KOPT-K1 (cell line): ENCODE results near the gene TOR1A.

Experiments
- H3K27ac ChIP-seq: fragments of 200-600 bp; sonication (generic); 2 replicates; pipeline ENCODE4 v1.5.1; 2016; ENCODE audit warnings: antibody characterized with exemption, mild to moderate bottlenecking, low read depth, low read length; ENCODE audit not compliant: poor library complexity, severe bottlenecking
- H3K36me3 ChIP-seq: fragments of 200-600 bp; sonication (generic); 2 replicates; pipeline ENCODE4 v1.5.1; 2017; ENCODE audit warnings: antibody characterized with exemption, mild to moderate bottlenecking, low read length, moderate library complexity; ENCODE audit not compliant: insufficient read depth
- H3K9me3 ChIP-seq: fragments of 200-600 bp; sonication (generic); 2 replicates; pipeline ENCODE4 v1.5.1; 2017; ENCODE audit warnings: antibody characterized with exemption, low read length, mild to moderate bottlenecking; ENCODE audit not compliant: insufficient read depth, poor library complexity, severe bottlenecking

TOR1A gene, protein sequence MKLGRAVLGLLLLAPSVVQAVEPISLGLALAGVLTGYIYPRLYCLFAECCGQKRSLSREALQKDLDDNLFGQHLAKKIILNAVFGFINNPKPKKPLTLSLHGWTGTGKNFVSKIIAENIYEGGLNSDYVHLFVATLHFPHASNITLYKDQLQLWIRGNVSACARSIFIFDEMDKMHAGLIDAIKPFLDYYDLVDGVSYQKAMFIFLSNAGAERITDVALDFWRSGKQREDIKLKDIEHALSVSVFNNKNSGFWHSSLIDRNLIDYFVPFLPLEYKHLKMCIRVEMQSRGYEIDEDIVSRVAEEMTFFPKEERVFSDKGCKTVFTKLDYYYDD

GRCh38 chr9:129823935-129824601, at the start of gene TOR1A:
Gene TOR1A (minus strand): TSS chr9:129824136. CDS start chr9:129824085, 51 bp downstream.
- Histone ChIP-seq H3K36me3 (peaks cover 64% of the 10 kb centered on the region), H3K27ac (peak within 1 kb of the TSS; percentile 85), H3K9me3 (no peaks in the 10 kb centered on the region)

DNA sequence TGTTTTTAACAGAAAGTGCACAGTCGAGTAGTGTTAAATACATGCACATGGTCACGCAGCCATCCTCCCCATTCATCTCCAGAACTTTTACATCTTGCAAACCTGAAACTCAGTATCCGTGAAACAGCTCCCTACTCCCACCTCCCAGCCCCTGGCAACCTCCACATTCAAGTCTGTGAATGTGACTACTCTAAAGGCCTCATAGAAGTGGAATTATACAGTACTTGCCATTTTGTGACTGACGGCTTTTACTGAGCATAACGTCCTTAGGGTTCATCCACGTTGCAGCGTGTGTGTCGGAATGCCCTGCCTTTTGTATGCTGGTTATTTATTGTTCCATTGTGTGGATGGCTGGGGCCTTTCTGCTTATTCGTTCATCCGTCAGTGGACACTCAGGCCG, 47.1 kb upstream of the TOR1A start:
- Histone ChIP-seq H3K27ac (no peak overlapping the region), H3K9me3 (no peaks in the 10 kb centered on the region), H3K36me3 (peaks cover 31% of the 10 kb centered on the region)

DNA sequence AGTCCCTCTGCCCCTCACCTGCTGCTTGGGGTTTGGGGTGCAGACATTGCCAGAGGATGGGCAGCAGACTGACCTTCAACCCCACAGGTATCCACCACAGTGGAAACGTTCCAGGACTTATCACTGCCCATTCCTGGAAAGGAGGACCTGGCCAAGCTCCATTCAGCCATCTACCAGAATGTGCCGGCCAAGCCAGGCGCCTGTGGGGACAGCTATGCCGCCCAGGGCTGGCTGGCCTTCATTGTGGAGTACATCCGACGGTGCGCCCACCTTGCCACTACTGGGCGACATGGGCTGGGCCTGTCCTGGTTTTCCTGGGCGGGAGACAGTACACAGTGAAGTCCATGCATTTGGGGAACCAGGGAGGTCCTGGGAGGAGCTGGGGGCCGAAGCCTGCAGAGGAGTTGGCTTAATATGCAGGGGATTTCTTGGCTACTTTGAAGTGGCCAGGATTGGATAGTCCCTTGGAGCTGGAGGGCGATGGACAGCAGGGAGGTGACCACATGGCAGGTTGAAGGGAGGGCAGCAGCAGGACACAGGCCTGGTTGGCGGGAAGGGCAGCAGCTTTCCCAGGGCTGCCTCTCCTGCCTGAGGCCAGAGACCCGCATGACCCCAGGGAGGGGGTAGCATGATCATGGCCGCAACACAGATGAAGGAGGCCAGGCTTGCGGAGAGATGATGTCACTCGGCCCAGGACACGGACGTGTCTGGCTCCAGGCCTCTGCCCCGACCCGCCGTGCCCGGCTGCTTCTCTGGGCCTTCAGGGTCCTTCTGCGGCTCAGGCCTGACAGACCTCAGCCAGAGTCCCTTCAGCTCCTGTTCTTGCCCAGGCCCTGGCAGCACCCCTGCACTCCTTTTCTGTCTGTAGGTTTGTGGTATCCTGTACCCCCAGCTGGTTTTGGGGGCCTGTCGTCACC, 45.9 kb upstream of the TOR1A start:
- Histone ChIP-seq H3K36me3 (peaks cover 40% of the 10 kb centered on the region), H3K9me3 (no peaks in the 10 kb centered on the region), H3K27ac (no peak overlapping the region)

- H3K36me3 ChIP-seq, result peaks cover 46% of the 10 kb centered on the region
- no peaks in the 10 kb centered on the region for H3K9me3 ChIP-seq
- no peak overlapping the region for H3K27ac ChIP-seq
Observed at GRCh38 chr9:129868872-129869486, 45.0 kb upstream of the TOR1A start.

DNA sequence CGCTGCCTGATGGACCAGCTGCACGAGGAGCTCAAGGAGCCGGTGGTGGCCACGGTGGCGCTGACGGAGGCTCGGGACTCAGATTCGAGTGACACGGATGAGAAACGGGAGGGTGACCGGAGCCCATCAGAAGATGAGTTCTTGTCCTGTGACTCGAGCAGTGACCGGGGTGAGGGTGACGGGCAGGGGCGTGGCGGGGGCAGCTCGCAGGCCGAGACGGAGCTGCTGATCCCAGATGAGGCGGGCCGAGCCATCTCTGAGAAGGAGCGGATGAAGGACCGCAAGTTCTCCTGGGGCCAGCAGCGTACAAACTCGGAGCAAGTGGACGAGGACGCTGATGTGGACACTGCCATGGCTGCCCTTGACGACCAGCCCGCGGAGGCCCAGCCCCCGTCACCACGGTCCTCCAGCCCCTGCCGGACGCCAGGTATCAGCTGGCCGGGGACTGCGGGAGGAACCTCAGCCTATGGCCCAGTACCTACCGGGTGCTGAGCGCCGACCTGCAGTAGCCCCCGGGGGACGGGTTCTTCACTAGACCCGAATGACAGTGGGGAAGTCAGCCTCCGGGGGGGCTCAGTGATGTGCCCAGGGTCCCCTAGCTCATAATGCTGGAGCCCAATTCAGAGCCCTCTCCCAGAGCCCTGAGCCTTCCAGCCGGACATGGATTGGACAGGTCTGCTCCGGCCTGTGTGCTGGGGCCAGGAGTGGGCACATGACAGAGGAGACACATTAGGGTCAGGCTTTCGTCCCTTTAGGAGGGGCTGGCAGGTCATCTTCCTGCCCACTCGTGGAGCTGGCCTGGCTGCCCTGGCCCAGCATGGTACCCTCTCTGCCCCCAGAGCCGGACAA, 44.3 kb upstream of the TOR1A start:
- no peaks in the 10 kb centered on the region for H3K9me3 ChIP-seq
- no peak overlapping the region for H3K27ac ChIP-seq
- H3K36me3 ChIP-seq, result peaks cover 51% of the 10 kb centered on the region

DNA sequence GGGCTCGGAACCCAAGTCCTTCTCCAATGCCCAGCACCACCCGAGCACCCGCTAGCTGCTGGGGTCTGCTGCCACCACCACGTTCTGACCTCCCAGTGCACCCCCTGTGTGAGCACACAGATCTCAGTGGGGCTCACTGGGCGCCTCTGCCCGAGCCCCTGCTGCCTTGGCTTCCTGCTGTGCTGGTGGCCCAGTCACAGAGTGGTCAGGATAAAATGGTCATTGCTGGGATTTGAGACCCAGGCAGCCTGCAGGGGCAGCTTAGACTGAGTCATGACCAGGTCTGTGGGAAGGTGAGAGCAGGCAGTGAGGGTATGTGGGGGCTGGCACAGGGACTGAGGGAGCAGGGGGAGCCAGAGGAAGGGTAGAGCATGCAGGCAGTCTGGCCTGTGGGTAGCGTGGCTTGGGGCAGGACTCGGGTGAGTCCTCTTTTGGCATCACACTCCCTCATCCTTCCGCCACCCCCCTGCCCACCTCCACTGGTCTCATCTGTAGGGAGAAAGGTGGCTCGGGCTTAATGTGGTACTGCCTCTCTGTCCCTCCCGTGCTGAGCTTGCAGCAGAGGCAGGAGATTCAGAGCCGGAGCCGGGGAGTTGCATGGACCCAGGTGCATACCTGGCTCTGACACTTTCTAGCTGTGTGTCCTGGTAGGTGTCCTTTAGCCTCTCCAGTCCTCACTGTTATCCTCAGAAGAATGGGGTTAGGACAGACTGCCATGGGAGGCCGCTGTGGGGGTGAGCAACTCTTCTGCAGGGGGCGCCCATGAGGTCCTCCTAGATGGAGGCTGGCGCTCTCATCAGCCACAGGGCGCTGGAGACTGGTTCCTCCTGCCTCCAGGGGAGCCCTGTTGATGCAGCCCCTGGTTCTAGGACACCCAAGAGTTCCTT, 43.4 kb upstream of the TOR1A start:
- Histone ChIP-seq H3K9me3 (no peaks in the 10 kb centered on the region), H3K27ac (no peak overlapping the region), H3K36me3 (peaks cover 51% of the 10 kb centered on the region)

- no peak overlapping the region for H3K27ac ChIP-seq
- peaks cover 55% of the 10 kb centered on the region for H3K36me3 ChIP-seq
Observed at GRCh38 chr9:129866394-129867135, 42.6 kb upstream of the TOR1A start.

GRCh38 chr9:129865668-129866320, 41.9 kb upstream of the TOR1A start:
- Histone ChIP-seq H3K36me3 (peaks cover 56% of the 10 kb centered on the region), H3K27ac (no peak overlapping the region), H3K9me3 (no peaks in the 10 kb centered on the region)

More at GRCh38 chr9:129866394-129867135, 42.6 kb upstream of the TOR1A start:
- no peaks in the 10 kb centered on the region for H3K9me3 ChIP-seq

DNA sequence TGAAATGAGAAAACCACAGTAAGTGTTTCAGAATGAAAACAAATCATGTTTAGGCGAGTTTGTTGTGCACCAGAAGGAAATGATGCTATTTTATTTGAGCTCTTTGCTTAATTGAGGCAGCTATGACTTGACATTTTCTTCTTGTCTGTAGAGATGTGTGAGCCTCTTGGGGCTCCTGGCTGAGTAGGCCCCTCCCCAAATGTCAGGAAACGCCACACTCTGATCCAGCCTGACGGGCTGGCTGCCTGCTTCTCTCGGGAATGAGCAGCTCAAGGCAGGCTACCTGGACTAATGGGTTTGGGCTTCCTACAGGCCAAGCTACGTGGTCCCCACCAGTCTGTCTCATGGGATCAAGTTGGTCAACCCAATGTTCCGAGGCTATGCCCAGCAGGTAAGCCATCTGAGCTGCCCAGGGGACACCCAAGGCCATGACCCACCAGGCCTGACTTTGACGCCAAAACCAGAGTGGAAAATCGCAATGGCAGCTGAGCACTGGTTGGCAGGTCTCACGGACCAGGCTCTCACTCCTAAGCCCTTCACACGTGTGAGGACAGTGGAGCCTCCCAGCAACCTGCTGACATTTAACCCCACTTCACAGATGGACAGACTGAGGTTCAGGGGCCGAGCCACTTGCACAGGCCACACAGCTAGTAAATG, 41.2 kb upstream of the TOR1A start:
- Histone ChIP-seq H3K36me3 (peaks cover 51% of the 10 kb centered on the region), H3K27ac (no peak overlapping the region), H3K9me3 (no peaks in the 10 kb centered on the region)

DNA sequence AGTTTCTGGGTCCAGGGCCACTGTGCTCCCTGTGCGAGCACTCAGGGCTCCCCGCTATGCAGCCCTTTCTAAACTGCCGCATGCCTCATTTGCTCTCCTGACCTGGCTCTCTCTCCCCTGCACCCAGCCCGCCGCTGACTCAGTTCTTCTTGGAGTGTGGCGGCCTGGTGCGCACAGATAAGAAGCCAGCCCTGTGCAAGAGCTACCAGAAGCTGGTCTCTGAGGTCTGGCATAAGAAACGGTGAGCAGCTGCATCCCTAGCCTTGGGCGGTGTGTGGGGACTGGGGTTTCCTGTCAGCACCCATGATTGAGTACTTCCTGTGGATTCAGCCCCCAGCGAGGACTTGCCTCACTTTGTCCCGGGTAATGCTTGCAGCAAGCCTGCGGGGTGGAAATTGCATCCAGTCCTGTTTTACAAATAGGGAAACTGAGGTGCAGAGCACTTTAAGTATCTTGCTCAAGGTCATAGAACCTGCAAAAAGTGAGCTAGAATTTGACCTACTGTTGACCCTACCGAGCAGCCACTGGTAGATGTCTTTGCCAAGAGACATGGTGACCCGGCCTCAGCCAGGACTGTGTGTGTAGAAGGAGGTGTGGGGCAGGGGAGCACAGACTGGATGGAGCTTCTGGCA, 39.2 kb upstream of the TOR1A start:
- Histone ChIP-seq H3K27ac (no peak overlapping the region), H3K36me3 (peaks cover 48% of the 10 kb centered on the region), H3K9me3 (no peaks in the 10 kb centered on the region)

DNA sequence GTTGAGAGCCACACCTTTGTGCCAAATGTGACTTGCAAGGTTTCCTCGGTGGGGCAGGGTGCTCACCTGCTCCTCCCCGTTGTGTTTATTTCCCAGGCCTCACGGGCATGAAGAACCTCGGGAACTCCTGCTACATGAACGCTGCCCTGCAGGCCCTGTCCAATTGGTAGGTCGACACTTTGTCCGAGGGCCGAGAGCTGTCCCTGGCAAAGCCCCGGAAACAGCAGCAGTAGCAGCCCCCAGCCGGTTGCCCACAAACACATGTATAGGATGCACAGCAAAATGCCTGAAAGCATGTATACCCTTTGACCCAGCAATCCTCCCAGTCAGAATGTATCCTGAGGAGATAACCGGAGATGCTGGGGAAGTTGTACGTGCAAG, 37.5 kb upstream of the TOR1A start:
- Histone ChIP-seq H3K27ac (no peak overlapping the region), H3K36me3 (peaks cover 61% of the 10 kb centered on the region), H3K9me3 (no peaks in the 10 kb centered on the region)
